ENCODE data around the gene HOXD9. TPM values are rescaled to one million over a fixed set of nuclear protein-coding genes. Genes with fewer than 3 reads are reported as not detected.
A peak's percentile ranks its signal among the peaks of the same experiment; 100 is the strongest.

The HOXD9 gene
- total and polyA plus RNA-seq, 10 donors: 1.1 to 4.0 (median 2.6) TPM

DNA sequence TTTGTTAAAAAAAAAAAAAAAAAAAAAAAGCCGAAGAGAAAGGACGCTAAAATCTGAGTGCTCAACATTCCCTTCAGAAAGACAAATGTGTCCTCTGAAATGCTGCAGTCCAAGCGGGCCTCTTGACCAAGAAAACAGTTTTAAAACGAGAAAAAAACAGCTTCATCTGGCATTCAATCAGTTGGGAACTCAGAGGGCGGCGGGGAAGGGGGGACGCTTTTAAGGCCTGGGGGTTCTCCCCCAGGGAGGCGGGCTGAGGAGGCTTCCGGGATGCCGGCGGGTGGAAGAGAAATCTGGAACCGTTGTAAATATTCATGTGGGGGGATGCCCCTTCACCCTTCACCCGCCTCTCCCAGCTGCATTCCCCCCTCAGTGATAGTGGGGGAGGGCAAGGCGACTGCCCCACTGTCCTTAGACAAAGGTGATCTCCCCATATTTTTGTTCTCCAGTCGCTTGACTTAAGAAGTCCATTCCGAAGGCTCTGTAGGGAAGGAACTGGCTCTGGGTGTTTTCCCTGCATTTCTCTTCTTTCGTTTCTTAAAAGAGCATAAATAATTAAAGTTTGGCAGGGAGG lies 18.7 kb upstream of the HOXD9 start:
- Histone ChIP-seq H3K27ac (no peak overlapping the region), H3K4me3 (peak overlapping the region in 1 of 8 donors; percentile 30), H3K27me3 (replicated peaks in 1 of 7) (peaks cover 20 to 100% (median 99%) of the 10 kb centered on the region in 7 donors), H3K4me1 (peaks cover 15 to 68% (median 41%) of the 10 kb centered on the region in 6 donors), H3K9me3 (peaks cover 0 to 10% (median 0%) of the 10 kb centered on the region in 8 donors), H3K36me3 (no peaks in the 10 kb centered on the region)
- intact Hi-C loops (cut with DNase I; ENCODE audit: low total_unique reads): loop anchor here (5.0 kb wide), 1 partner anchor 417 kb away; no protein-coding TSS in a partner anchor
- 5 to 10% (median 6%) methylated on average over 17 of the region's 17 CpGs for WGBS, 5 donors
- no peak for TF ChIP-seq POLR2A (IDR thresholded peaks at IDR 0.05)
- TF ChIP-seq POLR2AphosphoS5 (IDR thresholded peaks at IDR 0.05): no peak
- TF ChIP-seq, protein P1, sequence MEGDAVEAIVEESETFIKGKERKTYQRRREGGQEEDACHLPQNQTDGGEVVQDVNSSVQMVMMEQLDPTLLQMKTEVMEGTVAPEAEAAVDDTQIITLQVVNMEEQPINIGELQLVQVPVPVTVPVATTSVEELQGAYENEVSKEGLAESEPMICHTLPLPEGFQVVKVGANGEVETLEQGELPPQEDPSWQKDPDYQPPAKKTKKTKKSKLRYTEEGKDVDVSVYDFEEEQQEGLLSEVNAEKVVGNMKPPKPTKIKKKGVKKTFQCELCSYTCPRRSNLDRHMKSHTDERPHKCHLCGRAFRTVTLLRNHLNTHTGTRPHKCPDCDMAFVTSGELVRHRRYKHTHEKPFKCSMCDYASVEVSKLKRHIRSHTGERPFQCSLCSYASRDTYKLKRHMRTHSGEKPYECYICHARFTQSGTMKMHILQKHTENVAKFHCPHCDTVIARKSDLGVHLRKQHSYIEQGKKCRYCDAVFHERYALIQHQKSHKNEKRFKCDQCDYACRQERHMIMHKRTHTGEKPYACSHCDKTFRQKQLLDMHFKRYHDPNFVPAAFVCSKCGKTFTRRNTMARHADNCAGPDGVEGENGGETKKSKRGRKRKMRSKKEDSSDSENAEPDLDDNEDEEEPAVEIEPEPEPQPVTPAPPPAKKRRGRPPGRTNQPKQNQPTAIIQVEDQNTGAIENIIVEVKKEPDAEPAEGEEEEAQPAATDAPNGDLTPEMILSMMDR (IDR thresholded peaks at IDR 0.05 in 8 of 11, conservative IDR thresholded peaks at IDR 0.05 in 3 of 11): no peak
- no peak for DNase-seq

DNA sequence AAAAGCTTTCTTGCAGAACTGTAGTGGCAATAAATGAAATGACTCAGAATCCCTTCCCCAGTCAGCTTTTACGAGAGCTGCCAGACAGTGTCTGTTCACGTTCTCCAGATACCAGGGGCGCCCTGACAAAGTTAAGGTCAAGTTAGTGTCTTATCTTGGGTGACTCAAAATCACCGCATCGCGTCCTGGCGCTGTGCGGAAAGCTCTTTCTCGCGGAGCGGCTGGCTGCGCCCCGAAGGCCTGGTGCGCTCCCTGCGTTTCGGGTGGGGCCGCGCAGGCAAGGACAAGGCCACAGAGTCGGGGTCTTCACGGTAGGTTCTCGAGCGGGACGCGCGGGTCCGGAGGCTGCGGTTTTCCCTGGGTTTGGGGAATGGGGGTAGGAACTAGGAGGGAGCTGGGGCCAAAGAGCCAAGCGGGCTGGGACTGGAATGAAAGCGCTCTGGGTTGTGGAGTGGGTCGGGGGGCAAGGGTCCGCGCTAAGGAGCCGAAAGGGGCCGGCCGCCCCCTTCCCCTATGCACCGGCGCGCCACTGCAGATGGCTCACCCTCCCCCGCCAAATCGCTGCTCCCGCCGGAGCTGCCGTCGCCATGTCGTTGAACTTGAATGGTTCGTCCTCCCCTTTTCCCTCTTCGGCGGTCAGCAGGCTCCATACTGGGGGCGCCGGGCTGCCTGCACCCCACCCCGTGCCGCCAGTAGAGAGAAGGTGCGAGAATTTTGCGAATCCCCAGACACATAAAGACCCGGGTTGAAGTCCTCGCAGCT lies 18.0 kb upstream of the HOXD9 start:
- Histone ChIP-seq H3K27ac (no peak overlapping the region), H3K4me3 (peak overlapping the region in 1 of 8 donors; percentile 30), H3K4me1 (peaks cover 15 to 66% (median 41%) of the 10 kb centered on the region in 6 donors), H3K9me3 (peaks cover 0 to 10% (median 0%) of the 10 kb centered on the region in 8 donors), H3K27me3 (replicated peaks in 1 of 7) (peaks cover 27 to 100% (median 99%) of the 10 kb centered on the region in 7 donors), H3K36me3 (no peaks in the 10 kb centered on the region)
- whole genome bisulfite sequencing, 5 donors: 5 to 17% (median 7%) methylated on average over 32 to 56 of the region's 56 CpGs
- intact Hi-C loops (cut with DNase I; ENCODE audit: low total_unique reads): loop anchor here (5.0 kb wide), 1 partner anchor 417 kb away; no protein-coding TSS in a partner anchor
- no peak for DNase-seq
- TF ChIP-seq POLR2A (IDR thresholded peaks at IDR 0.05) (no peak), POLR2AphosphoS5 (IDR thresholded peaks at IDR 0.05) (no peak)
- TF ChIP-seq, protein P1 (IDR thresholded peaks at IDR 0.05 in 8 of 11, conservative IDR thresholded peaks at IDR 0.05 in 3 of 11): no peak

DNA sequence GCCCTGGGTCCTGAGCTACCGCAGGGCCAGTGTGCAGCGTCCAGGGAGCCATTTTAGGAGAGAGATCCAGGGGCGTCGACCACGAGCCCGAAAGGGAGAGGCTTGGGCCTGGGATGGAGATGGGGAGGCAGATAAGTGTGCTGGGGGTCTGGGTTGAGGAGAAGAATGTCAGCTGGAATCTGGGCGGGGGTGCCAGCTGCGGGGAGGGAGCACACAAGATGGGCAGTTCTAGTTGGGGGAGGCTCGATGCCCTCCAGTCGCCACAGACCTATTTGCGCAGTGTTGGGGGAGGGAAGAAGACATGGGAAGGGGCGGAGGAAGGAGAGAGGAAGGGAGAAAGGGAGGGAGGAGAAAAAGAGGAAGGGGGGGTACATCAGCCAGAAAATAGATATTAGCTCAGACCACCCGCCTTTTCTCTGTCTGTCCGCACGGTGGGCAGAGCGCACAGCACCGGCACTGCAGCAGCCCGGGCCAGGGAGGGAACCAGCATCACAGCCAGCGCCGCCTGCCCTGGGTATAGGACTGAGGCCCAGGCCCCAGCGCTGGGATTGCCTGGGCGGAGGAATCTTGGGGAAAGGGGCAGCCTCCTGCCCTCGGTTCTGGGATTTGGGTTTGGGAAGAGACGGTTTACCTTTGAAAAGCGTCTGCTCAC lies 17.3 kb upstream of the HOXD9 start:
- DNase-seq: no peak
- no peak overlapping the region for H3K27ac ChIP-seq
- 8 to 11% (median 10%) methylated on average over 25 of the region's 25 CpGs for WGBS, 5 donors
- H3K4me3 ChIP-seq: peak overlapping the region in 1 of 8 donors; percentile 30
- TF ChIP-seq, protein P1 (IDR thresholded peaks at IDR 0.05 in 8 of 11, conservative IDR thresholded peaks at IDR 0.05 in 3 of 11): no peak
- TF ChIP-seq POLR2A (IDR thresholded peaks at IDR 0.05) (no peak), POLR2AphosphoS5 (IDR thresholded peaks at IDR 0.05) (no peak)
- peaks cover 12 to 59% (median 38%) of the 10 kb centered on the region in 6 donors for H3K4me1 ChIP-seq
- peaks cover 23 to 100% (median 99%) of the 10 kb centered on the region in 7 donors for H3K27me3 ChIP-seq (replicated peaks in 1 of 7)
- peaks cover 0 to 8% (median 0%) of the 10 kb centered on the region in 8 donors for H3K9me3 ChIP-seq
- intact Hi-C loops (cut with DNase I; ENCODE audit: low total_unique reads): no loop called here
- H3K36me3 ChIP-seq: no peaks in the 10 kb centered on the region

Measured in spleen (tissue), 11 donors.